HEK293 (cell line): ENCODE results near the gene KIAA1210.

Experiments used
- CTCF ChIA-PET: fragments of 350-600 bp; formaldehyde crosslinking; extraction: SDS; loops from one replicate; lab custom pipeline; 2021; ENCODE audit warnings: antibody characterized with exemption; lab: Yijun Ruan, JAX
- POLR2A ChIA-PET: fragments of 300-600 bp; formaldehyde crosslinking; extraction: SDS; loops from one replicate; lab custom pipeline; 2020; ENCODE audit warnings: antibody characterized with exemption, inconsistent platforms; lab: Yijun Ruan, JAX
- H3K27ac ChIP-seq: fragments of 200-500 bp; sonication (Bioruptor generic); 2 replicates; pipeline ENCODE4 v1.5.1; 2014; ENCODE audit warnings: low read depth, low read length, control low read depth, inconsistent platforms; ENCODE audit errors: extremely low read depth
- H3K36me3 ChIP-seq, 2 experiments: fragments of 200-500 bp in 1 of 2; sonication (Bioruptor generic) in 1 of 2; 1 replicate in 1 of 2; 2 replicates in 1 of 2; pipeline ENCODE4 v1.5.1; 2014 to 2017; ENCODE audit warnings: inconsistent platforms in 2 of 2, low read length in 2 of 2; ENCODE audit not compliant: control insufficient read depth in 2 of 2, insufficient read depth in 1 of 2
- H3K4me1 ChIP-seq: fragments of 200-500 bp; sonication (Bioruptor generic); 2 replicates; pipeline ENCODE4 v1.5.1; 2014; ENCODE audit warnings: mild to moderate bottlenecking, low read length, inconsistent platforms; ENCODE audit not compliant: control insufficient read depth, insufficient read depth
- H3K4me3 ChIP-seq: 2 replicates; pipeline ENCODE4 v1.5.1; 2011; ENCODE audit warnings: low read depth, mild to moderate bottlenecking, control low read depth, low read length, moderate library complexity
- H3K9me3 ChIP-seq: fragments of 200-500 bp; sonication (Bioruptor generic); 2 replicates; pipeline ENCODE4 v1.5.1; 2014; ENCODE audit warnings: low read depth, low read length, inconsistent platforms; ENCODE audit not compliant: control insufficient read depth, insufficient read depth
- FEZF1 ChIP-seq: fragments of 450-650 bp; formaldehyde crosslinking; IDR thresholded peaks from 2 replicates; pipeline ENCODE4 v1.5.1; 2016; ENCODE audit warnings: missing biosample characterization, missing genetic modification characterization
- GLI4 ChIP-seq: fragments of 450-650 bp; formaldehyde crosslinking; IDR thresholded peaks from 2 replicates; pipeline ENCODE4 v1.5.1; 2016; ENCODE audit warnings: missing biosample characterization, missing genetic modification characterization
- GLIS2 ChIP-seq: fragments of 450-650 bp; formaldehyde crosslinking; IDR thresholded peaks from 2 replicates; pipeline ENCODE4 v1.5.1; 2016; ENCODE audit warnings: missing biosample characterization, missing genetic modification characterization
- HOXA7 ChIP-seq: sonication (generic); formaldehyde crosslinking; IDR thresholded peaks from 2 replicates; pipeline ENCODE4 v1.8.1; 2022; ENCODE audit warnings: missing genetic modification reagents, borderline replicate concordance
- HOXC10 ChIP-seq: sonication (generic); formaldehyde crosslinking; IDR thresholded peaks from 2 replicates; pipeline ENCODE4 v1.8.1; 2023; ENCODE audit warnings: mild to moderate bottlenecking, missing genetic modification reagents
- KLF10 ChIP-seq: fragments of 450-650 bp; IDR thresholded peaks from 2 replicates; pipeline ENCODE4 v1.5.1; 2018; ENCODE audit warnings: missing biosample characterization, mild to moderate bottlenecking, missing genetic modification characterization
- KLF8 ChIP-seq: fragments of 450-650 bp; formaldehyde crosslinking; IDR thresholded peaks from 2 replicates; pipeline ENCODE4 v1.5.1; 2016; ENCODE audit warnings: missing biosample characterization, missing genetic modification characterization
- SCRT2 ChIP-seq: fragments of 450-650 bp; formaldehyde crosslinking; IDR thresholded peaks from 2 replicates; pipeline ENCODE4 v1.5.1; 2016; ENCODE audit warnings: missing biosample characterization, missing genetic modification characterization
- ZBTB7A ChIP-seq: fragments of 450-650 bp; formaldehyde crosslinking; IDR thresholded peaks from 2 replicates; pipeline ENCODE4 v1.5.1; 2016; ENCODE audit warnings: low read depth, missing biosample characterization, missing genetic modification characterization
- ZNF112 ChIP-seq: fragments of 450-650 bp; formaldehyde crosslinking; IDR thresholded peaks from 2 replicates; pipeline ENCODE4 v1.5.0; 2017; ENCODE audit warnings: missing biosample characterization, missing genetic modification characterization
- ZNF138 ChIP-seq: fragments of 450-650 bp; formaldehyde crosslinking; IDR thresholded peaks from 2 replicates; pipeline ENCODE4 v1.5.1; 2016; ENCODE audit warnings: missing biosample characterization, missing genetic modification characterization, borderline replicate concordance
- ZNF157 ChIP-seq: fragments of 450-650 bp; formaldehyde crosslinking; IDR thresholded peaks from 2 replicates; pipeline ENCODE4 v1.5.1; 2016; ENCODE audit warnings: missing biosample characterization, missing genetic modification characterization
- ZNF174 ChIP-seq: fragments of 450-650 bp; formaldehyde crosslinking; IDR thresholded peaks from 2 replicates; pipeline ENCODE4 v1.5.0; 2017; ENCODE audit warnings: missing biosample characterization, mild to moderate bottlenecking, missing genetic modification characterization
- ZNF175 ChIP-seq: fragments of 450-650 bp; formaldehyde crosslinking; IDR thresholded peaks from 2 replicates; pipeline ENCODE4 v1.5.1; 2016; ENCODE audit warnings: missing biosample characterization, missing genetic modification characterization
- ZNF211 ChIP-seq: fragments of 450-650 bp; formaldehyde crosslinking; IDR thresholded peaks from 2 replicates; pipeline ENCODE4 v1.5.1; 2016; ENCODE audit warnings: low read depth, missing biosample characterization, missing genetic modification characterization
- ZNF223 ChIP-seq: fragments of 450-650 bp; formaldehyde crosslinking; IDR thresholded peaks from 2 replicates; pipeline ENCODE4 v1.5.1; 2016; ENCODE audit warnings: missing biosample characterization, missing genetic modification characterization
- ZNF266 ChIP-seq: fragments of 450-650 bp; formaldehyde crosslinking; IDR thresholded peaks from 2 replicates; pipeline ENCODE4 v1.5.1; 2016; ENCODE audit warnings: missing biosample characterization, missing genetic modification characterization, low read depth
- ZNF302 ChIP-seq: fragments of 450-650 bp; formaldehyde crosslinking; IDR thresholded peaks from 2 replicates; pipeline ENCODE4 v1.5.1; 2016; ENCODE audit warnings: missing biosample characterization, missing genetic modification characterization, low read depth
- ZNF335 ChIP-seq: fragments of 450-650 bp; formaldehyde crosslinking; conservative IDR thresholded peaks from 2 replicates; pipeline ENCODE4 v1.5.1; 2016; ENCODE audit warnings: missing biosample characterization, missing genetic modification characterization
- ZNF404 ChIP-seq: fragments of 450-650 bp; formaldehyde crosslinking; IDR thresholded peaks from 2 replicates; pipeline ENCODE4 v1.5.1; 2017; ENCODE audit warnings: missing biosample characterization, missing genetic modification characterization
- ZNF548 ChIP-seq: fragments of 450-650 bp; formaldehyde crosslinking; IDR thresholded peaks from 2 replicates; pipeline ENCODE4 v1.5.1; 2016; ENCODE audit warnings: missing biosample characterization, missing genetic modification characterization
- ZNF558 ChIP-seq: fragments of 450-650 bp; formaldehyde crosslinking; IDR thresholded peaks from 2 replicates; pipeline ENCODE4 v1.5.1; 2016; ENCODE audit warnings: missing biosample characterization, missing genetic modification characterization
- ZNF623 ChIP-seq: fragments of 450-650 bp; formaldehyde crosslinking; IDR thresholded peaks from 2 replicates; pipeline ENCODE4 v1.5.1; 2016; ENCODE audit warnings: missing biosample characterization, missing genetic modification characterization
- ZNF629 ChIP-seq: fragments of 450-650 bp; formaldehyde crosslinking; IDR thresholded peaks from 2 replicates; pipeline ENCODE4 v1.5.1; 2017; ENCODE audit warnings: missing biosample characterization, missing genetic modification characterization
- ZNF768 ChIP-seq: fragments of 450-650 bp; formaldehyde crosslinking; IDR thresholded peaks from 2 replicates; pipeline ENCODE4 v1.5.1; 2018; ENCODE audit warnings: missing biosample characterization, mild to moderate bottlenecking, missing genetic modification characterization
- ZNF776 ChIP-seq: fragments of 450-650 bp; formaldehyde crosslinking; IDR thresholded peaks from 2 replicates; pipeline ENCODE4 v1.5.0; 2017; ENCODE audit warnings: missing biosample characterization, missing genetic modification characterization, borderline replicate concordance
- ZNF785 ChIP-seq: fragments of 450-650 bp; formaldehyde crosslinking; IDR thresholded peaks from 2 replicates; pipeline ENCODE4 v1.5.1; 2016; ENCODE audit warnings: missing biosample characterization, missing genetic modification characterization
- ZSCAN16 ChIP-seq: fragments of 450-650 bp; formaldehyde crosslinking; IDR thresholded peaks from 2 replicates; pipeline ENCODE4 v1.5.1; 2016; ENCODE audit warnings: missing biosample characterization, missing genetic modification characterization
- TF ChIP-seq, protein P1 (sequence below): fragments of 450-650 bp; formaldehyde crosslinking; IDR thresholded peaks from 2 replicates; pipeline ENCODE4 v1.5.1; 2017; ENCODE audit warnings: missing biosample characterization, missing genetic modification characterization
- TF ChIP-seq, protein P2 (sequence below): fragments of 450-650 bp; formaldehyde crosslinking; IDR thresholded peaks from 2 replicates; pipeline ENCODE4 v1.5.1; 2016; ENCODE audit warnings: missing biosample characterization, missing genetic modification characterization
- TF ChIP-seq, protein P3 (sequence below): fragments of 450-650 bp; formaldehyde crosslinking; IDR thresholded peaks from 2 replicates; pipeline ENCODE4 v1.5.1; 2016; ENCODE audit warnings: missing biosample characterization, missing genetic modification characterization

KIAA1210 gene

DNA sequence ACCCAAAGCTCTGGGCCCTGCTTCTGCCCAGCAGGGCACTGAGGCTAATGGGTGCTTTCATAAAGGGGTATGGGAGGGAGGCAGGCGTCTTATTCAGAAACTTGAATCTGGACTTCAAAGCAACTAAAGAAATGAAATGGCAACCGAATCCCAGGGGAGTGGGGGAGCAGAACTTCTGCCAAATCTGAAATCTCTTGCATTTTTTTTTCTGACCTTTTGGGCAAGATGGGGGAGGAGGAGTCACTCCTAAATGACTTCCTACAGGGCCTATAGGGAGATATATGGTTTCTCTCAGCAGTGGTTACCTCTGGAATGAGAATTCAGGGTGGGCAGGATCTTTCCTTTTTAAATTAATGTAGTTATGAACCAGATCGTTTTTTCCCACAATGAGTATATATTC is 30.6 kb upstream of the KIAA1210 start:
- Histone ChIP-seq H3K4me1 (no peaks in the 10 kb centered on the region), H3K9me3 (no peaks in the 10 kb centered on the region)
- CTCF ChIA-PET: no interaction called here
- TF ChIP-seq ZNF548 (tag by site-specific recombination): no peak
- TF ChIP-seq, protein P1, sequence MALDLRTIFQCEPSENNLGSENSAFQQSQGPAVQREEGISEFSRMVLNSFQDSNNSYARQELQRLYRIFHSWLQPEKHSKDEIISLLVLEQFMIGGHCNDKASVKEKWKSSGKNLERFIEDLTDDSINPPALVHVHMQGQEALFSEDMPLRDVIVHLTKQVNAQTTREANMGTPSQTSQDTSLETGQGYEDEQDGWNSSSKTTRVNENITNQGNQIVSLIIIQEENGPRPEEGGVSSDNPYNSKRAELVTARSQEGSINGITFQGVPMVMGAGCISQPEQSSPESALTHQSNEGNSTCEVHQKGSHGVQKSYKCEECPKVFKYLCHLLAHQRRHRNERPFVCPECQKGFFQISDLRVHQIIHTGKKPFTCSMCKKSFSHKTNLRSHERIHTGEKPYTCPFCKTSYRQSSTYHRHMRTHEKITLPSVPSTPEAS (tag by site-specific recombination): no peak
- no peak for TF ChIP-seq HOXC10 (CRISPR knock-in tag)
- no peak for TF ChIP-seq ZNF404
- TF ChIP-seq HOXA7 (CRISPR knock-in tag): no peak
- no peak for TF ChIP-seq ZNF112
- TF ChIP-seq ZNF768 (tag by site-specific recombination): no peak
- no peak for TF ChIP-seq ZNF211 (tag by site-specific recombination)
- TF ChIP-seq KLF10: no peak
- TF ChIP-seq ZNF623 (tag by site-specific recombination): no peak
- TF ChIP-seq ZNF629: no peak
- TF ChIP-seq ZNF558 (tag by site-specific recombination): no peak
- TF ChIP-seq SCRT2: no peak
- no peak for TF ChIP-seq ZNF785 (tag by site-specific recombination)
- TF ChIP-seq, protein P2, sequence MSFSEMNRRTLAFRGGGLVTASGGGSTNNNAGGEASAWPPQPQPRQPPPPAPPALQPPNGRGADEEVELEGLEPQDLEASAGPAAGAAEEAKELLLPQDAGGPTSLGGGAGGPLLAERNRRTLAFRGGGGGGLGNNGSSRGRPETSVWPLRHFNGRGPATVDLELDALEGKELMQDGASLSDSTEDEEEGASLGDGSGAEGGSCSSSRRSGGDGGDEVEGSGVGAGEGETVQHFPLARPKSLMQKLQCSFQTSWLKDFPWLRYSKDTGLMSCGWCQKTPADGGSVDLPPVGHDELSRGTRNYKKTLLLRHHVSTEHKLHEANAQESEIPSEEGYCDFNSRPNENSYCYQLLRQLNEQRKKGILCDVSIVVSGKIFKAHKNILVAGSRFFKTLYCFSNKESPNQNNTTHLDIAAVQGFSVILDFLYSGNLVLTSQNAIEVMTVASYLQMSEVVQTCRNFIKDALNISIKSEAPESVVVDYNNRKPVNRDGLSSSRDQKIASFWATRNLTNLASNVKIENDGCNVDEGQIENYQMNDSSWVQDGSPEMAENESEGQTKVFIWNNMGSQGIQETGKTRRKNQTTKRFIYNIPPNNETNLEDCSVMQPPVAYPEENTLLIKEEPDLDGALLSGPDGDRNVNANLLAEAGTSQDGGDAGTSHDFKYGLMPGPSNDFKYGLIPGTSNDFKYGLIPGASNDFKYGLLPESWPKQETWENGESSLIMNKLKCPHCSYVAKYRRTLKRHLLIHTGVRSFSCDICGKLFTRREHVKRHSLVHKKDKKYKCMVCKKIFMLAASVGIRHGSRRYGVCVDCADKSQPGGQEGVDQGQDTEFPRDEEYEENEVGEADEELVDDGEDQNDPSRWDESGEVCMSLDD (tag by site-specific recombination): no peak
- no peak for TF ChIP-seq ZBTB7A (tag by site-specific recombination)
- TF ChIP-seq, all 188 proteins: peak for 0
- H3K27ac ChIP-seq: no peak overlapping the region
- no peaks in the 10 kb centered on the region for H3K36me3 ChIP-seq
- POLR2A ChIA-PET: no interaction called here
- no peak overlapping the region for H3K4me3 ChIP-seq

DNA sequence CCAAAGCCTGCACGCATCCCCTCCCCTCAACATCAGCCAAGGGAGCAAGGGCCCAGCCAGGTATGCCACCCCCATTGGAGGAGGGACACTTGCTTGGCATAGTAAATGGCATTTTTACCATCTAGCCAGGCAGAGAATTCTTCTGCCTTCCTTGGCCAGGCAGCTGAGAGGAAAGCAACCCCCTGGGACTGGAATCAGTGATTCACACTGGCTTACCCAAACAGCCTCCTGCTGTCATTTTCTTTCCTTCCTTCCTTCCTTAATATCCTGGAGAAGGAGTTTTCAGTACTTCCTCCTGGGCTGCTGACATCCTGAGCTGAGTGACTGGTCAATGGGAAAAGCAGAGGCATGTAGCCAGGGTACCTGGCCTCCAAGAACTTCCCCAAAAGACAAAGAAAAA is 28.6 kb upstream of the KIAA1210 start:
- no peaks in the 10 kb centered on the region for H3K36me3 ChIP-seq
- ChIA-PET POLR2A (no interaction called here), CTCF (interaction anchor here (0.7 kb wide), 1 partner anchor 1047 kb away, joined by 4 read pairs; no protein-coding TSS in a partner anchor)
- no peaks in the 10 kb centered on the region for H3K4me1 ChIP-seq
- H3K4me3 ChIP-seq: no peak overlapping the region
- no peaks in the 10 kb centered on the region for H3K9me3 ChIP-seq
- H3K27ac ChIP-seq: no peak overlapping the region
- TF ChIP-seq ZNF266 (tag by site-specific recombination) (no peak), ZNF776 (no peak), ZNF223 (tag by site-specific recombination) (no peak), ZNF175 (no peak), ZNF335 (tag by site-specific recombination) (no peak), ZNF302 (tag by site-specific recombination) (no peak), ZNF157 (tag by site-specific recombination) (no peak), ZNF138 (tag by site-specific recombination) (no peak), GLI4 (tag by site-specific recombination) (no peak), KLF8 (no peak), ZNF174 (tag by site-specific recombination) (no peak), ZSCAN16 (tag by site-specific recombination) (no peak), GLIS2 (tag by site-specific recombination) (no peak), FEZF1 (no peak)
- TF ChIP-seq, protein P3, sequence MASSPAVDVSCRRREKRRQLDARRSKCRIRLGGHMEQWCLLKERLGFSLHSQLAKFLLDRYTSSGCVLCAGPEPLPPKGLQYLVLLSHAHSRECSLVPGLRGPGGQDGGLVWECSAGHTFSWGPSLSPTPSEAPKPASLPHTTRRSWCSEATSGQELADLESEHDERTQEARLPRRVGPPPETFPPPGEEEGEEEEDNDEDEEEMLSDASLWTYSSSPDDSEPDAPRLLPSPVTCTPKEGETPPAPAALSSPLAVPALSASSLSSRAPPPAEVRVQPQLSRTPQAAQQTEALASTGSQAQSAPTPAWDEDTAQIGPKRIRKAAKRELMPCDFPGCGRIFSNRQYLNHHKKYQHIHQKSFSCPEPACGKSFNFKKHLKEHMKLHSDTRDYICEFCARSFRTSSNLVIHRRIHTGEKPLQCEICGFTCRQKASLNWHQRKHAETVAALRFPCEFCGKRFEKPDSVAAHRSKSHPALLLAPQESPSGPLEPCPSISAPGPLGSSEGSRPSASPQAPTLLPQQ: no peak
- TF ChIP-seq, all 188 proteins: peak for 0
